ENCODE measurements around the gene MESP1.

Gene MESP1

GRCh38 chr15:89760303-89761008 lies 9.4 kb upstream of the MESP1 start (continued):
- TF ChIP-seq ZNF645 (tag by site-specific recombination; IDR thresholded peaks at IDR 0.05) (no peak), ZNF174 (tag by site-specific recombination; IDR thresholded peaks at IDR 0.05) (no peak), BCL11B (tag by site-specific recombination; IDR thresholded peaks at IDR 0.05; ENCODE audit: low read depth) (no peak), TCF7L2 (IDR thresholded peaks at IDR 0.05; ENCODE audit: borderline replicate concordance, low read depth, low read length) (no peak), KLF8 (tag by site-specific recombination; IDR thresholded peaks at IDR 0.05) (no peak), ZNF19 (tag by site-specific recombination; IDR thresholded peaks at IDR 0.05; ENCODE audit: low read depth) (no peak), ZNF292 (tag by site-specific recombination; IDR thresholded peaks at IDR 0.05; ENCODE audit: borderline replicate concordance, low read depth) (no peak), ATF2 (tag by site-specific recombination; IDR thresholded peaks at IDR 0.05; ENCODE audit: low read depth) (no peak), ZNF747 (tag by site-specific recombination; IDR thresholded peaks at IDR 0.05) (no peak), ZNF2 (tag by site-specific recombination; IDR thresholded peaks at IDR 0.05) (peak; percentile 51; the same call in 1 of the 2 replicates), ZNF184 (tag by site-specific recombination; IDR thresholded peaks at IDR 0.05) (no peak), ZNF654 (tag by site-specific recombination; IDR thresholded peaks at IDR 0.05; ENCODE audit: low read depth) (peak; percentile 68), ZNF18 (tag by site-specific recombination; IDR thresholded peaks at IDR 0.05) (no peak), ZNF514 (tag by site-specific recombination; IDR thresholded peaks at IDR 0.05) (no peak), PBX3 (CRISPR knock-in tag; IDR thresholded peaks at IDR 0.05) (0 out of 2 replicates have a peak, but pooled peaks have one; percentile 32), REST (tag by site-specific recombination; IDR thresholded peaks at IDR 0.05) (peak; percentile 91), SETDB1 (IDR thresholded peaks at IDR 0.05; ENCODE audit: insufficient read length, low read length) (no peak), ZNF23 (tag by site-specific recombination; IDR thresholded peaks at IDR 0.05; ENCODE audit: borderline replicate concordance) (no peak), ZNF843 (tag by site-specific recombination; IDR thresholded peaks at IDR 0.05) (no peak), ZNF785 (tag by site-specific recombination; IDR thresholded peaks at IDR 0.05) (no peak), ZSCAN30 (tag by site-specific recombination; IDR thresholded peaks at IDR 0.05) (0 out of 2 replicates have a peak, but pooled peaks have one; percentile 22), CTCF (tag by site-specific recombination; IDR thresholded peaks at IDR 0.05) (peak; percentile 81), ZNF530 (tag by site-specific recombination; IDR thresholded peaks at IDR 0.05; ENCODE audit: low read depth) (no peak), ZNF416 (tag by site-specific recombination; IDR thresholded peaks at IDR 0.05) (no peak)
- TF ChIP-seq, protein P1, sequence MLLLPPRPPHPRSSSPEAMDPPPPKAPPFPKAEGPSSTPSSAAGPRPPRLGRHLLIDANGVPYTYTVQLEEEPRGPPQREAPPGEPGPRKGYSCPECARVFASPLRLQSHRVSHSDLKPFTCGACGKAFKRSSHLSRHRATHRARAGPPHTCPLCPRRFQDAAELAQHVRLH (tag by site-specific recombination; IDR thresholded peaks at IDR 0.05), result no peak
- TF ChIP-seq, protein P2, sequence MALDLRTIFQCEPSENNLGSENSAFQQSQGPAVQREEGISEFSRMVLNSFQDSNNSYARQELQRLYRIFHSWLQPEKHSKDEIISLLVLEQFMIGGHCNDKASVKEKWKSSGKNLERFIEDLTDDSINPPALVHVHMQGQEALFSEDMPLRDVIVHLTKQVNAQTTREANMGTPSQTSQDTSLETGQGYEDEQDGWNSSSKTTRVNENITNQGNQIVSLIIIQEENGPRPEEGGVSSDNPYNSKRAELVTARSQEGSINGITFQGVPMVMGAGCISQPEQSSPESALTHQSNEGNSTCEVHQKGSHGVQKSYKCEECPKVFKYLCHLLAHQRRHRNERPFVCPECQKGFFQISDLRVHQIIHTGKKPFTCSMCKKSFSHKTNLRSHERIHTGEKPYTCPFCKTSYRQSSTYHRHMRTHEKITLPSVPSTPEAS (tag by site-specific recombination; IDR thresholded peaks at IDR 0.05), result no peak
